Adrenal gland (tissue), 12 donors: ENCODE measurements around the gene ENO1. TPM values are rescaled to one million over a fixed set of nuclear protein-coding genes. Genes with fewer than 3 reads are reported as not detected.

Source experiments
- DNase-seq, 7 donors: peaks; one replicate each; pipeline ENCODE4 v3.0.0-alpha.2; 2019 to 2020
- H3K27ac ChIP-seq, 5 donors: fragments of 200-600 bp; sonication (generic) in 4 of 5; 1 replicate in 3 of 5; 2 replicates in 2 of 5; pipeline versions ENCODE4 v1.5.1 to v1.8.0; 2016 to 2020; ENCODE audit warnings: mild to moderate bottlenecking in 1 of 5
- H3K27me3 ChIP-seq: fragments of 200-600 bp; 2 replicates; pipeline ENCODE4 v1.8.0; 2021
- H3K36me3 ChIP-seq, 2 donors: fragments of 200-600 bp; replicated peaks in 1 of 2; 1 replicate in 1 of 2; 2 replicates in 1 of 2; pipeline versions ENCODE4 v1.5.1 to v1.8.0; 2018 to 2022
- H3K4me1 ChIP-seq, 2 donors: fragments of 200-600 bp; replicated peaks in 1 of 2; 1 replicate in 1 of 2; 2 replicates in 1 of 2; pipeline versions ENCODE4 v1.5.1 to v1.8.0; 2018 to 2021
- H3K4me3 ChIP-seq, 4 donors: fragments of 200-600 bp; sonication (generic) in 3 of 4; one replicate each; pipeline ENCODE4 v1.5.1; 2016 to 2018
- H3K9me3 ChIP-seq, 3 donors: fragments of 200-600 bp; sonication (generic) in 1 of 3; replicated peaks in 1 of 3; 1 replicate in 2 of 3; 2 replicates in 1 of 3; pipeline versions ENCODE4 v1.5.1 to v1.8.0; 2016 to 2021
- CTCF ChIP-seq, 6 experiments: fragments of 450-650 bp in 4 of 6; fragments of 200-600 bp in 2 of 6; sonication (generic) in 1 of 6; IDR thresholded peaks; 1 replicate in 5 of 6; 2 replicates in 1 of 6; pipeline versions ENCODE4 v1.5.1 to v1.8.0; 2016 to 2021; ENCODE audit warnings: antibody characterized with exemption in 6 of 6, mild to moderate bottlenecking in 2 of 6, moderate library complexity in 1 of 6
- POLR2A ChIP-seq, 2 donors: fragments of 450-650 bp; IDR thresholded peaks; one replicate each; pipeline ENCODE4 v1.6.1; 2017; ENCODE audit warnings: antibody characterized with exemption in 2 of 2, mild to moderate bottlenecking in 2 of 2, moderate library complexity in 1 of 2
- WGBS, 4 donors: extraction: QIAGEN DNeasy Blood & Tissue Kit in 2 of 4; methylation state at CpG; one replicate each; pipeline versions ENCODE4 v1.1.5 to v1.1.7; 2013 to 2017; 5-methylcytosine and 5-hydroxymethylcytosine counted together
- intact Hi-C, 2 donors: fragments of 100-400 bp; cut with DNase I; formaldehyde crosslinking; loops; one replicate each; pipeline versions ENCODE4 v1.14.1 to v1.15.0; 2022 to 2023
- polyA plus RNA-seq, 3 donors: library from polyadenylated mRNA; stranded (reverse); fragments of 200-250 nt in 2 of 3; fragments of 350-450 nt in 1 of 3; fragmentation: Illumina TruSeq in 1 of 3; extraction: RNeasy Lipid Tissue Mini Kit (QIAGEN cat#74804) in 1 of 3; gene quantifications; one replicate each; pipeline ENCODE4 v1.2.3, GENCODE V29; 2013 to 2014
- total RNA-seq, 9 donors: library from RNA; depleted of rRNA in 4 of 9; stranded (reverse); fragments of >200 nt in 4 of 9; fragments of 120-200 nt in 1 of 9; fragmentation: NEBNext Ultra II Directional in 1 of 9; extraction: Animal tissue kit (Norgen Biotek cat#: 25700) in 1 of 9; gene quantifications; one replicate each; pipeline versions ENCODE4 v1.1.0 to v1.2.4, GENCODE V29; 2013 to 2023
- donor health status: healthy with polysubstance abuse.
- donor health status: Bipolar disorder and iron deficiency.
- donor health status: DM: yes; HTN: yes; CAD: no.
- donor health status: DM: no; HTN: no; CAD: no.
- donor health status: DM: no; HTN: no; CAD: no.
- donor health status: DM: yes; HTN: yes; CAD: no.

ENO1 gene
- total and polyA plus RNA-seq, 12 donors = 142 to 819 (median 581) TPM

GRCh38 chr1:8908388-8909151 is 30.1 kb upstream of the ENO1 start:
- Histone ChIP-seq H3K27me3 (no peaks in the 10 kb centered on the region), H3K4me3 (no peak overlapping the region), H3K36me3 (no peaks in the 10 kb centered on the region), H3K4me1 (peaks cover 0 to 8% of the 10 kb centered on the region in 2 donors), H3K9me3 (no peaks in the 10 kb centered on the region), H3K27ac (no peak overlapping the region)
- intact Hi-C loops = no loop called here
- no peak for DNase-seq
- 56 to 66% (median 59%) methylated on average over 18 of the region's 18 CpGs for WGBS, 4 donors
- no peak for TF ChIP-seq POLR2A (IDR thresholded peaks at IDR 0.05)

GRCh38 chr1:8905582-8906191 is 27.2 kb upstream of the ENO1 start:
- no peaks in the 10 kb centered on the region for H3K36me3 ChIP-seq
- peaks cover 0 to 9% of the 10 kb centered on the region in 2 donors for H3K4me1 ChIP-seq
- TF ChIP-seq CTCF (IDR thresholded peaks at IDR 0.05) = no peak
- no peak for TF ChIP-seq POLR2A (IDR thresholded peaks at IDR 0.05)
- H3K27me3 ChIP-seq = no peaks in the 10 kb centered on the region
- 80 to 84% (median 82%) methylated on average over 9 of the region's 9 CpGs for WGBS, 4 donors
- no peaks in the 10 kb centered on the region for H3K9me3 ChIP-seq
- peak overlapping the region in 1 of 5 donors; percentile 42 for H3K27ac ChIP-seq
- H3K4me3 ChIP-seq = no peak overlapping the region
- DNase-seq = no peak
- intact Hi-C loops = no loop called here

DNA sequence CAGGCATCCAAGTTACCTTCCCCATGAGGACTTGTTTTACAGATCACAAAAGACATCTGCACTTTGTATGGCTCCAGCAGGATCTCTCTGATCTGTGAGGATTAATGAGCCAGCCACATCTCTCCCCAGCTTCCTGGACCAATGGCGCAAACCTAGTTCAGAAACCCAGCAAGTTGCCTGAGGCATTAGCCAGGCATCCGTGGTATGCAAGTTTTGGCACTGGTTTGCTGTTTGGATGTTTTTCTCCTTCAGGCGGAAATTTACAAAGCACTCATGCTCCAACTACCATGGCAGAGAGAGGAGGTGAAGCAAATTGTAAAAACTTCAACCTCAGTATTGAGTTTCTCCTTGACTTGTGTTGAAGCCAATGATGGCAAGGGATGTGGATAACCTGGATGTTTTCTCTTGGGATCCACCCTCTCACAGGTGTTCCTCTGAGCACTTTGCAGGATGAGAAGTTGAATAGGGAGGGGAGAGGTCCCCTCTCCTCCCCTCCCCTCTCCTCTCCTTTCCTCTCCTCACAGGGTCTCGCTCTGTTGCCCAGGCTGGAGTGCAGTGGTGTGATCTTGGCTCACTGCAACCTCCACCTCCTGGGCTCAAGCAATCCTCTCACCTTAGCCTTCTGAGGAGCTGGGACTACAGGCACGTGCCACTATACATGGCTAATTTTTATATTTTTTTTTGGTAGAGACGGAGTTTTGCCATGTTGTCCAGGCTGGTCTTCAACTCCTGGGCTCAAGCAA is 25.6 kb upstream of the ENO1 start:
- Histone ChIP-seq H3K9me3 (no peaks in the 10 kb centered on the region), H3K4me3 (no peak overlapping the region), H3K27ac (peak overlapping the region in 2 of 5 donors; percentile 5 to 70), H3K4me1 (peaks cover 0 to 9% of the 10 kb centered on the region in 2 donors), H3K36me3 (no peaks in the 10 kb centered on the region), H3K27me3 (no peaks in the 10 kb centered on the region)
- 63 to 66% (median 65%) methylated on average over 6 of the region's 6 CpGs for WGBS, 4 donors
- TF ChIP-seq CTCF (IDR thresholded peaks at IDR 0.05) = no peak
- TF ChIP-seq POLR2A (IDR thresholded peaks at IDR 0.05) = no peak
- intact Hi-C loops = no loop called here
- DNase-seq = peak in 6 of 7 donors; percentile 53 to 84 (median 82)

- no peaks in the 10 kb centered on the region for H3K36me3 ChIP-seq
- H3K4me1 ChIP-seq = peaks cover 0 to 9% of the 10 kb centered on the region in 2 donors
- no peaks in the 10 kb centered on the region for H3K27me3 ChIP-seq
- DNase-seq = no peak
- WGBS, 4 donors = 96 to 98% (median 97%) methylated on average over 6 of the region's 6 CpGs
- TF ChIP-seq POLR2A (IDR thresholded peaks at IDR 0.05) (no peak), CTCF (IDR thresholded peaks at IDR 0.05) (no peak)
- intact Hi-C loops = no loop called here
- H3K27ac ChIP-seq = peak overlapping the region in 2 of 5 donors; percentile 5 to 70
- no peaks in the 10 kb centered on the region for H3K9me3 ChIP-seq
- H3K4me3 ChIP-seq = no peak overlapping the region
These were observed 24.9 kb upstream of the ENO1 start for GRCh38 chr1:8903410-8903809.
